GM12872 (cell line): ENCODE data around the gene ASPSCR1.

ENCODE experiments used
- CTCF ChIP-seq: IDR thresholded peaks from 3 replicates; pipeline ENCODE4 v1.5.1; 2011; ENCODE audit warnings: low read depth, mild to moderate bottlenecking, low read length, moderate library complexity; ENCODE audit not compliant: insufficient read depth

Gene ASPSCR1

DNA sequence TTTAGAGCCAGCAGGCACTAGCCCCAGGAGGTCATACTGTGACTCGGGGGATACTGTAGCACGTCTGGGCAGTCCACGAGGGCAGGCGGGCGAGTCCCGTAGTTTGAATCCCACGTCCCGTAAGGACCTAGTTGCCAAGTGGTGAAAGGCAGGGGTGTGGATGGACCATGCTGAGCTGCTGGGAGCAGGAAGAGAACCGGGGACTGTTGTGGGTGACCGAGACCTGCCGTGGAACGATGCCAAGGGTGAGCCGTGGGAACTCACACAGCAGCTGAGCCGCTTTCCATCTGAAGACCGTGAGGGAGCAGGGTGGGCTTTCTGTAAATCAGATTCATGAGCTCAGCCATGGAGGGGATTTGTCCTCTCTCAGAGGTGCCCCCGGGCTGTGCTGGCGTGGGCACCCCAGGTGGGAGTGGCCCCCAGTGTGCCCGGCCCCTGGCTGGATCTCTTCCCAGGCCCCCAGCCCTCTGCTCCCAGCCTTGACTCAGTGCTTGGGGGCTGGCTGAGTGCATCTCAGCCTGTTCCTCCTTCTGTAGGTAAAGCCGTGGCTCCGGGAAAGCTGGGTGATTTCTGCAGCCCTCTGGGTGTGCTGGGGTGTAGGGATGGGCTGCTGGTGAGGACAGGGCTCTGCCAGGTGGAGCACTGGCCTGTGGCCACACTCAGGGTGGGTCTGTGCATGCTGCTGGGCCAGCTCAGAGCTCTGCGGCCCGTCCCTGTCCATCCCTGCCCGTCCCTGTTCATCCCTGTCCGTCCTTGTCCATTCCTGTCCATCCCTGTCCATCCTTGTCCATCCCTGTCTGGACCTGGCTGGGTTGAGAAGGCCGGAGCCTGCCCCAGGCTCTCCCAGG is 13.6 kb downstream of the ASPSCR1 start:
- TF ChIP-seq CTCF = no peak

DNA sequence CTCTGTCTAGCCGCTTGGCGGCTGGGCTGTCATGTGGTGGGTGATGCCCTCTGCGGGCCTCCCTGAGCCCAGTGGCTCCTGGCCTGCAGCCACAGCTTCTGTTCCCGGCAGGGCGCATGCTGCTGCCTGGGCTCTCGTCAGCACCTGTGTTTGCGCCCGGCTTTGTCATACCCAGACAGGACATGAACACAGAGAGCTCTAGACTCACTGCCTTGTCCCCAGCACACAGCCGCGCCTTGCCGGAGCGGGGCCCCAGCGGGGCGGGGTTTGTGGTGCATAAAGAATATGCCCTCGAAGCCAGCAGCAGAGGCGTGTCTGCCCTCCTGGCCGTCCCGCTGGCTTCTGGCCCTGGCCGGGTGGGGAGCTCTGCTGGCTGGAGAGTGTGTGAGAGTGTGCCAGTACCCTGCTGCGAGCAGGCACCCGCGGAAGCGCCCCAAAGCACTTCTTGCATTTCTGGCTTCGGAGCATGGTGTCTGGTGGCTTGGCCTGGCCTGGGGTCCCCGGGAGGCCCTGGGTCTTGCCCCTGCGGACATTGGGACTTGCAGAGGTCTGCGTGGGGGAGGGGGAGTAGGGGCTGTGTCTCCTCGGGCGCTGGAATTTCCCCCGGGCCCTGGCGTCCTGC is 14.4 kb downstream of the ASPSCR1 start:
- TF ChIP-seq CTCF = no peak

- TF ChIP-seq CTCF = no peak
Observed at GRCh38 chr17:81992306-81993102, 15.1 kb downstream of the ASPSCR1 start.

- no peak for TF ChIP-seq CTCF
Observed at GRCh38 chr17:81993729-81994592, 16.5 kb downstream of the ASPSCR1 start.

- TF ChIP-seq CTCF = no peak
Observed at GRCh38 chr17:81994593-81995462, 17.4 kb downstream of the ASPSCR1 start.

GRCh38 chr17:81995463-81996231 is 18.2 kb downstream of the ASPSCR1 start:
- no peak for TF ChIP-seq CTCF
